ENCODE data around the gene TMEM123.

DNA sequence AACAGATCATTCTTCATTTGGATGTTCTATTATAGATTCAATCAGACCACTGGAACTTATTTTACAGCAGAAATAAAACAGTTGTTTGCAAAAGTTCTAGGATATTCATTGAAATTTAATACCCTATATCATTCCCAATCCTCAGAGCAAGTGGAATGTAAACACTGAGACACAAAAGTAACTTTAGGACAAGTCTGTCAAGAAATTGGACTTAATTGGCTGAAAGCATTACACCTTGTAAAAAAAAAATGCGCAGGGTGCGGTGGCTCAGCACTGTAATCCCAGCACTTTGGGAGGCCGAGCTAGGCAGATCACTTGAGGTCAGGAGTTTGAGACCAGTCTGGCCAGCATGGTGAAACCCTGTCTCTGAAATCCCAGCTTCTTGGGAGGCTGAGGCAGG, 29.9 kb upstream of the TMEM123 start:
- TF ChIP-seq, protein P1, sequence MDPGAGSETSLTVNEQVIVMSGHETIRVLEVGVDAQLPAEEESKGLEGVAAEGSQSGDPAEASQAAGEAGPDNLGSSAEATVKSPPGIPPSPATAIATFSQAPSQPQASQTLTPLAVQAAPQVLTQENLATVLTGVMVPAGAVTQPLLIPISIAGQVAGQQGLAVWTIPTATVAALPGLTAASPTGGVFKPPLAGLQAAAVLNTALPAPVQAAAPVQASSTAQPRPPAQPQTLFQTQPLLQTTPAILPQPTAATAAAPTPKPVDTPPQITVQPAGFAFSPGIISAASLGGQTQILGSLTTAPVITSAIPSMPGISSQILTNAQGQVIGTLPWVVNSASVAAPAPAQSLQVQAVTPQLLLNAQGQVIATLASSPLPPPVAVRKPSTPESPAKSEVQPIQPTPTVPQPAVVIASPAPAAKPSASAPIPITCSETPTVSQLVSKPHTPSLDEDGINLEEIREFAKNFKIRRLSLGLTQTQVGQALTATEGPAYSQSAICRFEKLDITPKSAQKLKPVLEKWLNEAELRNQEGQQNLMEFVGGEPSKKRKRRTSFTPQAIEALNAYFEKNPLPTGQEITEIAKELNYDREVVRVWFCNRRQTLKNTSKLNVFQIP (CRISPR knock-in tag; IDR thresholded peaks at IDR 0.05; ENCODE audit: borderline replicate concordance, low read depth), result no peak
- no peak for TF ChIP-seq ISL1 (CRISPR knock-in tag; IDR thresholded peaks at IDR 0.05)
- no peak for TF ChIP-seq TOX (CRISPR knock-in tag; IDR thresholded peaks at IDR 0.05; ENCODE audit: borderline replicate concordance)
- TF ChIP-seq ZFP3 (CRISPR knock-in tag; IDR thresholded peaks at IDR 0.05), result no peak
- no peak for TF ChIP-seq ZNF8 (CRISPR knock-in tag; IDR thresholded peaks at IDR 0.05)
- no peak for TF ChIP-seq CREB5 (CRISPR knock-in tag; IDR thresholded peaks at IDR 0.05; ENCODE audit: low read depth)
- no peak for TF ChIP-seq BACH2 (CRISPR knock-in tag; IDR thresholded peaks at IDR 0.05; ENCODE audit: borderline replicate concordance)
- no peak for TF ChIP-seq ARNTL (CRISPR knock-in tag; IDR thresholded peaks at IDR 0.05; ENCODE audit: borderline replicate concordance, low read depth)
- TF ChIP-seq TSHZ2 (CRISPR knock-in tag; IDR thresholded peaks at IDR 0.05), result no peak
